Astrocyte of the spinal cord (primary cell): ENCODE measurements around the gene KCNG1.

Experiments
- DNase-seq: peaks from one replicate; pipeline ENCODE4 v3.0.0; 2011; ENCODE audit warnings: low read depth, low spot score
- H3K4me3 ChIP-seq: 2 replicates; pipeline ENCODE4 v1.5.1; 2011; ENCODE audit warnings: low read depth, mild to moderate bottlenecking, low read length, moderate library complexity
- CTCF ChIP-seq: IDR thresholded peaks from 2 replicates; pipeline ENCODE4 v1.5.1; 2012; ENCODE audit warnings: low read depth, mild to moderate bottlenecking, low read length, inconsistent platforms
- in situ Hi-C: cut with HindIII; loops from 2 replicates; pipeline ENCODE4 v1.10.0; 2017; ENCODE audit warnings: low sequenced_read_pairs

The KCNG1 gene

GRCh38 chr20:51009303-51010042, 13.4 kb downstream of the KCNG1 start:
- H3K4me3 ChIP-seq, result no peak overlapping the region
- DNase-seq, result no peak
- no peak for TF ChIP-seq CTCF
- in situ Hi-C loops, result no loop called here

GRCh38 chr20:51008718-51009117, 14.2 kb downstream of the KCNG1 start:
- in situ Hi-C loops, result no loop called here
- no peak overlapping the region for H3K4me3 ChIP-seq
- no peak for TF ChIP-seq CTCF
- no peak for DNase-seq

- in situ Hi-C loops, result no loop called here
- TF ChIP-seq CTCF, result no peak
- H3K4me3 ChIP-seq, result no peak overlapping the region
- no peak for DNase-seq
Observed at GRCh38 chr20:51005214-51005613, 17.7 kb downstream of the KCNG1 start.

- no peak for TF ChIP-seq CTCF
- in situ Hi-C loops, result no loop called here
Observed at GRCh38 chr20:51004781-51005180, 18.1 kb downstream of the KCNG1 start.

GRCh38 chr20:51004305-51004727, 18.6 kb downstream of the KCNG1 start:
- no peak for DNase-seq
- TF ChIP-seq CTCF, result no peak
- no peak overlapping the region for H3K4me3 ChIP-seq
- in situ Hi-C loops, result no loop called here

More at GRCh38 chr20:51004781-51005180, 18.1 kb downstream of the KCNG1 start:
- DNase-seq, result no peak
- H3K4me3 ChIP-seq, result no peak overlapping the region

- H3K4me3 ChIP-seq, result no peak overlapping the region
- no peak for DNase-seq
- no peak for TF ChIP-seq CTCF
- in situ Hi-C loops, result no loop called here
Observed at GRCh38 chr20:51003753-51004152, 19.2 kb downstream of the KCNG1 start.
